Measurements from ENCODE around the gene TMEM135.
"Not testable (repeated sequence)": the region's sequence is repeated elsewhere in the genome, so short reads cannot be mapped to it uniquely, and the experiment has no call there.

TMEM135 gene

GRCh38 chr11:87143641-87144040 is 105.9 kb downstream of the TMEM135 start:
- DNase-seq = no peak

- DNase-seq = no peak
Measured at GRCh38 chr11:87144252-87144651, 106.5 kb downstream of the TMEM135 start.

GRCh38 chr11:87148749-87149148 is 111.0 kb downstream of the TMEM135 start:
- DNase-seq = no peak

- not testable (repeated sequence) for DNase-seq
Measured at GRCh38 chr11:87149782-87150181, 112.0 kb downstream of the TMEM135 start.

GRCh38 chr11:87150936-87151335 is 113.2 kb downstream of the TMEM135 start:
- DNase-seq = no peak

GRCh38 chr11:87154246-87154645 is 116.5 kb downstream of the TMEM135 start:
- no peak for DNase-seq

- DNase-seq = no peak
Measured at GRCh38 chr11:87156970-87157369, 119.2 kb downstream of the TMEM135 start.

GRCh38 chr11:87169076-87169475 is 131.3 kb downstream of the TMEM135 start:
- DNase-seq = not testable (repeated sequence)

- no peak for DNase-seq
Measured at GRCh38 chr11:87173185-87174039, 135.7 kb downstream of the TMEM135 start.

- no peak for DNase-seq
Measured at GRCh38 chr11:87174870-87175269, 137.1 kb downstream of the TMEM135 start.

- DNase-seq = no peak
Measured at GRCh38 chr11:87176044-87176443, 138.3 kb downstream of the TMEM135 start.

- no peak for DNase-seq
Measured at GRCh38 chr11:87179621-87180020, 141.9 kb downstream of the TMEM135 start.

GRCh38 chr11:87180742-87181141 is 143.0 kb downstream of the TMEM135 start:
- no peak for DNase-seq

GRCh38 chr11:87181143-87181542 is 143.4 kb downstream of the TMEM135 start:
- no peak for DNase-seq

GRCh38 chr11:87185228-87185627 is 147.5 kb downstream of the TMEM135 start:
- no peak for DNase-seq

GRCh38 chr11:87187076-87187475 is 149.3 kb downstream of the TMEM135 start:
- no peak for DNase-seq

GRCh38 chr11:87187930-87188329 is 150.2 kb downstream of the TMEM135 start:
- peak; percentile 10 for DNase-seq

- not testable (repeated sequence) for DNase-seq
Measured at GRCh38 chr11:87188396-87188795, 150.7 kb downstream of the TMEM135 start.

GRCh38 chr11:87188921-87189320 is 151.2 kb downstream of the TMEM135 start:
- not testable (repeated sequence) for DNase-seq

GRCh38 chr11:87190071-87190470 is 152.3 kb downstream of the TMEM135 start:
- DNase-seq = no peak

- no peak for DNase-seq
Measured at GRCh38 chr11:87193756-87194470, 156.2 kb downstream of the TMEM135 start.

- no peak for DNase-seq
Measured at GRCh38 chr11:87194985-87195820, 157.5 kb downstream of the TMEM135 start.

- no peak for DNase-seq
Measured at GRCh38 chr11:87198266-87198881, 160.6 kb downstream of the TMEM135 start.

Data from midbrain (tissue), 1 donor.